ENCODE results near the gene PABPN1L.

The PABPN1L gene

GRCh38 chr16:88886845-88887521, 20.5 kb upstream of the PABPN1L start:
- Histone ChIP-seq H4K8ac (ENCODE audit: low read depth, low read length) (no peak overlapping the region), H2BK12ac (ENCODE audit: low read length) (no peak overlapping the region), H3K4me3 (ENCODE audit: low read depth, low read length) (no peak overlapping the region), H3K14ac (ENCODE audit: low read length) (no peak overlapping the region), H3K9me3 (ENCODE audit: insufficient read depth, low read depth, low read length) (peaks cover 22% of the 10 kb centered on the region), H2AK5ac (ENCODE audit: low read length) (no peak overlapping the region), H3K36me3 (ENCODE audit: control insufficient read depth in 1 of 2, insufficient read depth in 2 of 2, low read length in 2 of 2) (no peaks in the 10 kb centered on the region), H3K4ac (ENCODE audit: low read depth, low read length) (no peak overlapping the region), H2BK120ac (ENCODE audit: insufficient read depth, low read length, poor library complexity) (no peak overlapping the region), H2BK5ac (ENCODE audit: low read depth, low read length, poor library complexity) (no peak overlapping the region), H3K79me2 (ENCODE audit: control insufficient read depth, insufficient read depth, low read length, poor library complexity) (no peaks in the 10 kb centered on the region), H3K18ac (ENCODE audit: low read length) (no peak overlapping the region), H3K79me1 (ENCODE audit: low read length) (no peaks in the 10 kb centered on the region), H3K4me1 (ENCODE audit: control insufficient read depth in 1 of 2, insufficient read depth in 2 of 2, low read length in 2 of 2) (no peaks in the 10 kb centered on the region), H4K91ac (ENCODE audit: low read depth, low read length) (no peak overlapping the region), H3K23ac (ENCODE audit: low read length) (no peak overlapping the region), H3K27ac (ENCODE audit: low read depth, low read length) (no peak overlapping the region), H3K27me3 (ENCODE audit: insufficient read depth, low read length) (no peaks in the 10 kb centered on the region), H3K9ac (ENCODE audit: low read length) (no peak overlapping the region), H3K4me2 (ENCODE audit: low read length) (no peak overlapping the region), H2AFZ (ENCODE audit: insufficient read depth, low read length, poor library complexity) (no peak overlapping the region), H4K12ac (ENCODE audit: low read depth, low read length) (no peak overlapping the region)
- no CpG with 5 or more reads among the region's 39 CpGs for WGBS (ENCODE audit: extremely low coverage, insufficient coverage, insufficient read length)
- DNase-seq = no peak

DNA sequence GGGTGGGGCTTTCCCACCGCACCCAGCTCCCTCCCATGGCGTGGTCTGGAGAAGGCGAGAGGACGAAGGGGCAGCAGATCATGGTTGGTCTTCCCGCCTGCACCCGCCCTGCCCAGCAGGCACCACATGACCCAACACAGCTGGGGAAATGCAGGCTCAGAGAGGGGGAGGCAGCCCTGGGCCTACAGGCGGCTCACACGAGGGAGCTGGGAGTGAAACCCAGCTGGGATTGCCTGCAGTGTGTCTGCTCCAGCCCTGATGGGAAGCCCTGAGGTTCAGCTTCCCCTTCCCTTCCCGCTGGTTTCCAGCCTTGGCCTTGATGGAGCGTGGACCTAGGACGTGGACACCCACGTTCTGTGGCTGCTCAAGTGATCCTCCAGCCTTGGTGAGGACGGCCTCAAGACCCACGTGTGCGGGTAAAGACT, 20.0 kb upstream of the PABPN1L start:
- H3K36me3 ChIP-seq (ENCODE audit: control insufficient read depth in 1 of 2, insufficient read depth in 2 of 2, low read length in 2 of 2) = no peaks in the 10 kb centered on the region
- no peak overlapping the region for H4K91ac ChIP-seq (ENCODE audit: low read depth, low read length)
- no peaks in the 10 kb centered on the region for H3K79me2 ChIP-seq (ENCODE audit: control insufficient read depth, insufficient read depth, low read length, poor library complexity)
- H3K23ac ChIP-seq (ENCODE audit: low read length) = no peak overlapping the region
- H3K27ac ChIP-seq (ENCODE audit: low read depth, low read length) = no peak overlapping the region
- no peak overlapping the region for H2BK12ac ChIP-seq (ENCODE audit: low read length)
- no peak overlapping the region for H3K4me2 ChIP-seq (ENCODE audit: low read length)
- no peak overlapping the region for H3K4me3 ChIP-seq (ENCODE audit: low read depth, low read length)
- no peak overlapping the region for H3K4ac ChIP-seq (ENCODE audit: low read depth, low read length)
- no CpG with 5 or more reads among the region's 15 CpGs for WGBS (ENCODE audit: extremely low coverage, insufficient coverage, insufficient read length)
- H3K9ac ChIP-seq (ENCODE audit: low read length) = no peak overlapping the region
- no peak for DNase-seq
- H3K27me3 ChIP-seq (ENCODE audit: insufficient read depth, low read length) = no peaks in the 10 kb centered on the region
- H3K4me1 ChIP-seq (ENCODE audit: control insufficient read depth in 1 of 2, insufficient read depth in 2 of 2, low read length in 2 of 2) = no peaks in the 10 kb centered on the region
- peaks cover 22% of the 10 kb centered on the region for H3K9me3 ChIP-seq (ENCODE audit: insufficient read depth, low read depth, low read length)
- H4K12ac ChIP-seq (ENCODE audit: low read depth, low read length) = no peak overlapping the region
- H2AK5ac ChIP-seq (ENCODE audit: low read length) = no peak overlapping the region
- H2AFZ ChIP-seq (ENCODE audit: insufficient read depth, low read length, poor library complexity) = no peak overlapping the region
- no peak overlapping the region for H3K14ac ChIP-seq (ENCODE audit: low read length)
- H2BK120ac ChIP-seq (ENCODE audit: insufficient read depth, low read length, poor library complexity) = no peak overlapping the region
- H4K8ac ChIP-seq (ENCODE audit: low read depth, low read length) = no peak overlapping the region
- no peak overlapping the region for H2BK5ac ChIP-seq (ENCODE audit: low read depth, low read length, poor library complexity)
- H3K79me1 ChIP-seq (ENCODE audit: low read length) = no peaks in the 10 kb centered on the region
- no peak overlapping the region for H3K18ac ChIP-seq (ENCODE audit: low read length)

GRCh38 chr16:88885693-88886280, 19.3 kb upstream of the PABPN1L start:
- Histone ChIP-seq H3K36me3 (ENCODE audit: control insufficient read depth in 1 of 2, insufficient read depth in 2 of 2, low read length in 2 of 2) (no peaks in the 10 kb centered on the region), H3K4ac (ENCODE audit: low read depth, low read length) (no peak overlapping the region), H3K79me2 (ENCODE audit: control insufficient read depth, insufficient read depth, low read length, poor library complexity) (no peaks in the 10 kb centered on the region), H3K4me2 (ENCODE audit: low read length) (no peak overlapping the region), H4K8ac (ENCODE audit: low read depth, low read length) (no peak overlapping the region), H2AK5ac (ENCODE audit: low read length) (no peak overlapping the region), H3K18ac (ENCODE audit: low read length) (no peak overlapping the region), H4K12ac (ENCODE audit: low read depth, low read length) (no peak overlapping the region), H3K27ac (ENCODE audit: low read depth, low read length) (no peak overlapping the region), H3K27me3 (ENCODE audit: insufficient read depth, low read length) (no peaks in the 10 kb centered on the region), H2BK5ac (ENCODE audit: low read depth, low read length, poor library complexity) (no peak overlapping the region), H3K23ac (ENCODE audit: low read length) (no peak overlapping the region), H2AFZ (ENCODE audit: insufficient read depth, low read length, poor library complexity) (no peak overlapping the region), H3K14ac (ENCODE audit: low read length) (no peak overlapping the region), H2BK120ac (ENCODE audit: insufficient read depth, low read length, poor library complexity) (no peak overlapping the region), H2BK12ac (ENCODE audit: low read length) (no peak overlapping the region), H3K79me1 (ENCODE audit: low read length) (no peaks in the 10 kb centered on the region), H3K4me1 (ENCODE audit: control insufficient read depth in 1 of 2, insufficient read depth in 2 of 2, low read length in 2 of 2) (no peaks in the 10 kb centered on the region), H3K9ac (ENCODE audit: low read length) (no peak overlapping the region), H3K9me3 (ENCODE audit: insufficient read depth, low read depth, low read length) (peaks cover 19% of the 10 kb centered on the region), H3K4me3 (ENCODE audit: low read depth, low read length) (no peak overlapping the region), H4K91ac (ENCODE audit: low read depth, low read length) (no peak overlapping the region)
- no peak for DNase-seq
- no CpG with 5 or more reads among the region's 28 CpGs for WGBS (ENCODE audit: extremely low coverage, insufficient coverage, insufficient read length)

GRCh38 chr16:88884569-88885271, 18.3 kb upstream of the PABPN1L start:
- no peak overlapping the region for H3K23ac ChIP-seq (ENCODE audit: low read length)
- H3K4me2 ChIP-seq (ENCODE audit: low read length) = no peak overlapping the region
- H3K9ac ChIP-seq (ENCODE audit: low read length) = no peak overlapping the region
- H2BK120ac ChIP-seq (ENCODE audit: insufficient read depth, low read length, poor library complexity) = no peak overlapping the region
- H2AFZ ChIP-seq (ENCODE audit: insufficient read depth, low read length, poor library complexity) = no peak overlapping the region
- no peaks in the 10 kb centered on the region for H3K27me3 ChIP-seq (ENCODE audit: insufficient read depth, low read length)
- no CpG with 5 or more reads among the region's 39 CpGs for WGBS (ENCODE audit: extremely low coverage, insufficient coverage, insufficient read length)
- DNase-seq = no peak
- H3K4me1 ChIP-seq (ENCODE audit: control insufficient read depth in 1 of 2, insufficient read depth in 2 of 2, low read length in 2 of 2) = no peaks in the 10 kb centered on the region
- no peak overlapping the region for H3K27ac ChIP-seq (ENCODE audit: low read depth, low read length)
- no peak overlapping the region for H4K8ac ChIP-seq (ENCODE audit: low read depth, low read length)
- no peak overlapping the region for H3K14ac ChIP-seq (ENCODE audit: low read length)
- no peak overlapping the region for H2BK12ac ChIP-seq (ENCODE audit: low read length)
- H3K4me3 ChIP-seq (ENCODE audit: low read depth, low read length) = no peak overlapping the region
- H2BK5ac ChIP-seq (ENCODE audit: low read depth, low read length, poor library complexity) = no peak overlapping the region
- H4K12ac ChIP-seq (ENCODE audit: low read depth, low read length) = no peak overlapping the region
- no peak overlapping the region for H2AK5ac ChIP-seq (ENCODE audit: low read length)
- no peak overlapping the region for H3K18ac ChIP-seq (ENCODE audit: low read length)
- H4K91ac ChIP-seq (ENCODE audit: low read depth, low read length) = no peak overlapping the region
- peaks cover 12% of the 10 kb centered on the region for H3K9me3 ChIP-seq (ENCODE audit: insufficient read depth, low read depth, low read length)
- H3K36me3 ChIP-seq (ENCODE audit: control insufficient read depth in 1 of 2, insufficient read depth in 2 of 2, low read length in 2 of 2) = no peaks in the 10 kb centered on the region
- no peaks in the 10 kb centered on the region for H3K79me2 ChIP-seq (ENCODE audit: control insufficient read depth, insufficient read depth, low read length, poor library complexity)
- H3K79me1 ChIP-seq (ENCODE audit: low read length) = no peaks in the 10 kb centered on the region
- H3K4ac ChIP-seq (ENCODE audit: low read depth, low read length) = no peak overlapping the region
